ENCODE results near the gene FRYL.

DNA sequence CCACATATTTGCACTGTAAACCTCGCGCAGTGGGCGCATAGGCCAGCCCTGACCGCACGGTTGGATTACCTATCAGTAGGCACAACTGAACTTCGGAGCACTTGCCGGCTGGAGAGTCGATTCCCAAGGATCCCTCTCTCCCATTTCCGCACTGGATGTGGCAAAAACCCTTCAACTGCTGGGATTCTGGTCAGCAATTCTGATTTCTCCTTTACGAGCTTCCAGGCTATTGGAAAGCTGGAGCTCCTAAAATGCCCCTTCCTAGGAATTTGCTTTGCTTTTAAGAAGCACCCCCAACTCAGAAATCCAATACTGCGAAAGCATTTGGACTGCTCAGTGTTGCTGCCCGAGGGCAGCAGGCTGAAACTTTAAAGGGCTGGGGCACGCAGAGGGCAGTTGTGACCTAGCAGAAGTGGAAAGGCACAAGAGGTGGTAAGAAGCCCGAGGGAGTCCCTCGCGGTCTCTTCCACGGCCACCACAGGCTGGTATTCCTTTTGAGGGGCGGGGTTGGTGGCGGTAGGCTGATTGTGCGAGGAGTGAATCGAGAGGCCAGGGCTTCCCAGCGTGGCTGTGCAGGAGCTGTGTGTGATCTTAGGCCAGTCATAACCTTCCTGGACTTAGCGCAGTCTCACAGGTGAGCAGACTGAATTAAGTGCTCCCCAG lies 288.4 kb downstream of the FRYL start:
- no peak for TF ChIP-seq EP300 (IDR thresholded peaks at IDR 0.05; ENCODE audit: borderline replicate concordance)
- no peak for TF ChIP-seq RAD21 (IDR thresholded peaks at IDR 0.05; ENCODE audit: low read depth)
- no peak for TF ChIP-seq TEAD4 (IDR thresholded peaks at IDR 0.05)
- no peak for TF ChIP-seq REST (IDR thresholded peaks at IDR 0.05; ENCODE audit: low read depth)
- TF ChIP-seq TCF12 (IDR thresholded peaks at IDR 0.05; ENCODE audit: low read depth), result no peak
- no peak for TF ChIP-seq CEBPB (IDR thresholded peaks at IDR 0.05)
- no peak for TF ChIP-seq TAF1 (IDR thresholded peaks at IDR 0.05; ENCODE audit: low read depth)
- TF ChIP-seq NFIC (IDR thresholded peaks at IDR 0.05), result no peak
- no peak for TF ChIP-seq FOXM1 (IDR thresholded peaks at IDR 0.05; ENCODE audit: borderline replicate concordance, low read depth)
- no peak for TF ChIP-seq YY1 (IDR thresholded peaks at IDR 0.05; ENCODE audit: low read depth)
- no peak for TF ChIP-seq CREB1 (IDR thresholded peaks at IDR 0.05; ENCODE audit: low read depth)
- no peak for TF ChIP-seq USF1 (IDR thresholded peaks at IDR 0.05)
- TF ChIP-seq MAX (IDR thresholded peaks at IDR 0.05), result no peak
- TF ChIP-seq ZBTB7A (IDR thresholded peaks at IDR 0.05; ENCODE audit: low read depth), result no peak
